T-helper 2 cell treated with Interferon-gamma antibody and Interleukin-4, amounts not matched to agents 5 μg/mL and 100 μg/mL, for 36 hours (primary cell): ENCODE data around the gene CDH26.

Source experiments
- DNase-seq: peaks from one replicate; pipeline ENCODE4 v3.0.0; 2021; ENCODE audit warnings: low spot score
- H3K27ac Mint-ChIP-seq: one replicate; pipeline ENCODE4 v1.8.0; 2021; ENCODE audit warnings: mild to moderate bottlenecking, mixed read lengths
- H3K27me3 Mint-ChIP-seq: one replicate; pipeline ENCODE4 v1.8.0; 2021; ENCODE audit warnings: low read depth, mixed read lengths
- H3K36me3 Mint-ChIP-seq: one replicate; pipeline ENCODE4 v1.8.0; 2021; ENCODE audit warnings: low read depth, mixed read lengths
- H3K4me1 Mint-ChIP-seq: one replicate; pipeline ENCODE4 v1.8.0; 2021; ENCODE audit warnings: low read depth, mixed read lengths
- H3K4me3 Mint-ChIP-seq: one replicate; pipeline ENCODE4 v1.8.0; 2022; ENCODE audit warnings: mild to moderate bottlenecking, moderate library complexity, mixed read lengths
- H3K9me3 Mint-ChIP-seq: one replicate; pipeline ENCODE4 v1.8.0; 2021; ENCODE audit warnings: mixed read lengths

CDH26 gene

GRCh38 chr20:59936409-59936808, 21.8 kb upstream of the CDH26 start:
- Mint-ChIP-seq H3K27me3 (no peaks in the 10 kb centered on the region), H3K4me1 (peaks cover 34% of the 10 kb centered on the region), H3K4me3 (no peak overlapping the region), H3K9me3 (no peaks in the 10 kb centered on the region), H3K27ac (no peak overlapping the region), H3K36me3 (peaks cover 23% of the 10 kb centered on the region)
- DNase-seq = no peak

DNA sequence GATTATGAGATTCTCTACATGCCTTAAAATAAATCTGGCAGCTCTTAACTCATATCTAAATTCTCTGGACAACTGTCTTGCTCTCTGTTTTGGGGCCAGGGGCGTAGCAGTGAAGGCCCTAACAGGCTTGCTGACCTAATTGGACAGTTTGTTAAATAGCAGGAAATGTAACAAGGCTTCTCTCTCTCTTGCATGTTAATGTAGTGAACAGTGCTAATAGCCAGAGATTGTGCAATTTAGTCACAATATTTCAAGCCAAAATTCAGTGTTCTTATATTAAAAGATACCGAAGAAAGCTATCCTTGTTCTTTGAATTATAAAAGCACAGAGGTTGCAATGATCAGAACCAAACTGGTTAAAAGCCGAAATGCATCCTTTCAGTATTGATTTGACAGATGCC, 21.1 kb upstream of the CDH26 start:
- no peak overlapping the region for H3K4me3 Mint-ChIP-seq
- peaks cover 24% of the 10 kb centered on the region for H3K36me3 Mint-ChIP-seq
- no peak for DNase-seq
- H3K9me3 Mint-ChIP-seq = no peaks in the 10 kb centered on the region
- H3K27ac Mint-ChIP-seq = no peak overlapping the region
- H3K4me1 Mint-ChIP-seq = peaks cover 34% of the 10 kb centered on the region
- no peaks in the 10 kb centered on the region for H3K27me3 Mint-ChIP-seq

DNA sequence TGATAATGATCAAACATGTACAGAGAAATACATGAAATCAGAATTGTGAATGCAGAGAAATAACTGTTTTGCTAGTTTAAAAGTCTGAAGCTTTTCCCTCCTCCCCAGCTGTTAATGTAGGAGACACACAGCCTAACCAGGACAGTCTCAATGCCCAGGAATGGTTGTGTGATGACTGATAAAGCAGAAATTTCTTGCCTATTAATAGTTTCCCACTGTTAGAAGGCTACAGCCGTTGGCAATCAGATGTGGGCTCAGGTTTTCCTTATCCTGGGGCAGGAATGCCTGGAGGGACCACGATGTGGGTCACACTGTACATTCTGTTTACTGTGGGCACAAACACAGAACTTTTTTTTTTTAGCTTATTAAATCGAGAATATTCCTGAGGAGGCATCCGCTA, 20.0 kb upstream of the CDH26 start:
- DNase-seq = no peak
- peaks cover 36% of the 10 kb centered on the region for H3K4me1 Mint-ChIP-seq
- H3K27ac Mint-ChIP-seq = no peak overlapping the region
- no peaks in the 10 kb centered on the region for H3K9me3 Mint-ChIP-seq
- H3K27me3 Mint-ChIP-seq = no peaks in the 10 kb centered on the region
- H3K4me3 Mint-ChIP-seq = peak overlapping the region; percentile 88
- H3K36me3 Mint-ChIP-seq = peaks cover 26% of the 10 kb centered on the region

- Mint-ChIP-seq H3K27ac (peak overlapping the region; percentile 72), H3K4me3 (peak overlapping the region; percentile 88), H3K27me3 (no peaks in the 10 kb centered on the region), H3K4me1 (peaks cover 36% of the 10 kb centered on the region), H3K36me3 (peaks cover 26% of the 10 kb centered on the region), H3K9me3 (no peaks in the 10 kb centered on the region)
- DNase-seq = no peak
Measured at GRCh38 chr20:59938696-59939051, 19.5 kb upstream of the CDH26 start.

DNA sequence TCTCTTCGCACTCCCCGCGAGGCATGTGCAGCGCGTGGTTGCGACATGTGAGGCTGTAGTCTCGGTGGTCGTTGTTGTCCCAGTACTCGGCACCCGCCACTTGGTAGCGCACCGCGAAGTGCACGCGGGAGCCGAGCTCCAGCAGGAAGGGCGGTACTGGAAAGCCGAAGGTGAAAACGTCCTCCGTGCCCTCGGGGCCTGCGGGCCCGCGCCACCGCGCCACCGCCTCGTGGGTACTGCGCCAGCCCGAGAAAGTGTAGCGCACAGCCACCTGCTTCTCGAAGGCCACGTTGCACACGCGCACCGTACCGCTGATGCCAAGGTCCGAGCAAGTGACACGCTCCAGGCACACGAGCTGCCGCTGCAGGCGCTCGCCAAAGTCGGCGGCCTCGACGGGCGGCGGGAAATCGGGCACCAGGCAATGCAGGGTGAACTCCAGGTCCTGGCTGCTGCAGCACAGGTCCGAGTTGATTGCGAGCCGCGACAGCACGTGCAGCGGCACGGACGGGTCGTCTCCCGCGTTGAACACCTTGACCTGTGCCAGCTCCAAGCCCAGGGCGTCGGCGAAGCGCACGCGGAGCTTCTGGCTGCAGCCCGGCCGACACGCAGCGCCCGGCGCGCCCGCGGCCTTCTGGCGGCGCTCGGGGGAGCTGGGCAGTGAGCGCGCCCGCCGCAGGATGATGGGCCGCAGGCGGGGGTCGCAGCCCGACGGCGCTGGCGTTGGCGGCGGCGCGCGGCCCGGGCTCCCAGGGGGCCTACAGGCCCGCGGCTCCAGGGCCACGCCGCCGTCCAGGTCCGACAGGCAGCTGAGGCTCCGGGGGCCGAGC, 19.0 kb upstream of the CDH26 start:
- peaks cover 28% of the 10 kb centered on the region for H3K36me3 Mint-ChIP-seq
- H3K27me3 Mint-ChIP-seq = no peaks in the 10 kb centered on the region
- H3K4me1 Mint-ChIP-seq = peaks cover 36% of the 10 kb centered on the region
- DNase-seq = no peak
- H3K27ac Mint-ChIP-seq = no peak overlapping the region
- peak overlapping the region; percentile 88 for H3K4me3 Mint-ChIP-seq
- no peaks in the 10 kb centered on the region for H3K9me3 Mint-ChIP-seq

GRCh38 chr20:59939879-59940128, 18.4 kb upstream of the CDH26 start:
- no peak for DNase-seq
- H3K27ac Mint-ChIP-seq = peak overlapping the region; percentile 96
- peaks cover 37% of the 10 kb centered on the region for H3K4me1 Mint-ChIP-seq
- no peaks in the 10 kb centered on the region for H3K9me3 Mint-ChIP-seq
- H3K4me3 Mint-ChIP-seq = peak overlapping the region; percentile 93
- H3K36me3 Mint-ChIP-seq = peaks cover 31% of the 10 kb centered on the region
- H3K27me3 Mint-ChIP-seq = no peaks in the 10 kb centered on the region

DNA sequence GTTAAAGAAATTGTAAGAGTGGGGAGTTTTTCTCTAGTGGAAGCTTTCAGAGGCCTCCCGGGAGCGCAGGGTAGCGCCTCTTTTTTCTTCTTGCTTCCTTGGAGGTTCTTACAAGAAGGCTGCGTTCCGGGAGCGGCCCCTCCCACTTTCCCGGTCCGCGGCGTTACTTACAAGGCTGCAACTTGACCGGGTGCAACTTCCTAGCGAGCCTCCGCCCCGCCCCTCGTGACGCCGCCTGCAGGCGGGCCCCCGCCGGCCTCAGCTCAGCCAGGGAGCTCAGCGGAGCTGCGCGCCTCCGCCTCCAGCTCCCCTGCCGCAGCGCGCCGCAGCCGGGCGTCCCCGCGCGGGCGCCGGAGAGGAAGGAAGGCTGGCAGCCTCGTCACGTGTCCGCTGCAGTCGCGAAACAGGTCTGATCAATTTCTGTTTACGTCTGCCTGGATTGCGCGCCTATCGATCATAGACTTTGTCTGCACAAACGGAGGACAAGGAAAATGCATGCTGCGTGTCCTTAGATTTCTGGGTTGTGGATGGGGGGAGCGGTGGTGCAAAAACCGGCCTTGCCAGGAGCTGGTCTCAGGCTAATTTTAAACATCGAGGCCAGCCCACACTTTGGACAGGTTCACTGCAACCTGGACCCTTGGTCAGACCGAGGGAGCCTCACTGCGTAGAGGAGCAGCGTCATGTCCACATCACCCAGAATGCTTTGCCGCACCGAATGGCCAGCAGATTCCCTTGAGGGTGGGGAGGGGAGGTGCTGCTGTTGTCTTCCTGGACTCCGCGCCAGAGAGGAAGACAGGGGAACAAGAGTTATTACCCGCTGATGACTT, 17.9 kb upstream of the CDH26 start, which contains the start of the genes FAM217B and PPP1R3D:
TSS of gene FAM217B (plus strand) at position 261 of the 827 bp plus-strand sequence. CDS start 3,555 bp downstream, outside the sequence.
TSS of gene PPP1R3D (minus strand) at position 177 of the 827 bp plus-strand sequence. CDS start 374 bp downstream, outside the sequence.
- Mint-ChIP-seq H3K9me3 (no peaks in the 10 kb centered on the region), H3K27me3 (no peaks in the 10 kb centered on the region), H3K4me1 (peaks cover 37% of the 10 kb centered on the region), H3K36me3 (peaks cover 31% of the 10 kb centered on the region), H3K4me3 (peak within 1 kb of the TSS; percentile 93), H3K27ac (peak within 1 kb of the TSS; percentile 96)
- peak; percentile 95 for DNase-seq

- Mint-ChIP-seq H3K4me3 (peak overlapping the region; percentile 93), H3K36me3 (peaks cover 35% of the 10 kb centered on the region), H3K9me3 (no peaks in the 10 kb centered on the region), H3K4me1 (peaks cover 36% of the 10 kb centered on the region), H3K27ac (peak overlapping the region; percentile 96), H3K27me3 (no peaks in the 10 kb centered on the region)
- no peak for DNase-seq
Measured at GRCh38 chr20:59940956-59941294, 17.3 kb upstream of the CDH26 start.

DNA sequence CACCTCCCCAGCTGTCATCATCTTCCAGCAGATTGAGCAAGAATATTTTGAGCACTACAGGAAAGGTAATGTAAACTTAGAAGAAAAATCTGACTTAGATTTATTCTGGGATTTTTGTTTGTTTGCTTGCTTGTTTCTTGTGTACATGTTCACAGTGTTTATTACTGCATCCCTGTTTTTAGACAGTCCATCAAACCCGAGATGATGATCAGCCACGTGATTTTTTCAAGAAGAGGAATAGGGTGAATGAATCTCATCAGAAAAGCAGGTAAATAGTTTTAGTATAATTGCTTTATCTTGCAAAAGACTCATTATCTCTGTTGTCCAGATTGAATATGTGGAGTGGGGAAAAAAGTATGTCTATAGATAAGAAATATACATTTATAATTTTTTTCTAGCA, 16.0 kb upstream of the CDH26 start:
- DNase-seq = no peak
- no peaks in the 10 kb centered on the region for H3K27me3 Mint-ChIP-seq
- H3K4me1 Mint-ChIP-seq = peaks cover 35% of the 10 kb centered on the region
- no peak overlapping the region for H3K4me3 Mint-ChIP-seq
- H3K36me3 Mint-ChIP-seq = peaks cover 33% of the 10 kb centered on the region
- H3K9me3 Mint-ChIP-seq = no peaks in the 10 kb centered on the region
- H3K27ac Mint-ChIP-seq = no peak overlapping the region

DNA sequence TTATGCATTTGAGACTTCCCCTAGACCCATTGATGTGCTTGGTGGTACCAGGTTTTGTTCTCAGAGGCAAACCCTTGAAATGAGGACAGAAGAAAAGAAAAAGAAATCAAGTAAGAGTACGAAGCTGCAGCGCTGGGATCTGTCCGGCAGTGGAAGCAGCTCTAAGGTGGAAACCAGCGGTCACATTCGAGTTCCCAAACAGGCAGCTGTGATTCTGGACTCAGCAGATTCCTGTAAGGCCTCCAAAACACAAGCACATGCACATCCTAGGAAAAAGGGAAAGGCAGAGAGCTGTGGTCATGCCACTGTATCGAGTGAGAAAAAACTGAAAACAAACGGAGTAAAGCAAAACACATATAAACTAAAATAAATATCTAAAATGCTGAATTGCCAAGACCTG, 13.5 kb upstream of the CDH26 start:
- Mint-ChIP-seq H3K4me1 (peaks cover 39% of the 10 kb centered on the region), H3K9me3 (no peaks in the 10 kb centered on the region), H3K4me3 (no peak overlapping the region), H3K27me3 (no peaks in the 10 kb centered on the region), H3K27ac (no peak overlapping the region), H3K36me3 (peaks cover 25% of the 10 kb centered on the region)
- no peak for DNase-seq

- no peaks in the 10 kb centered on the region for H3K9me3 Mint-ChIP-seq
- H3K27ac Mint-ChIP-seq = no peak overlapping the region
- H3K4me1 Mint-ChIP-seq = peaks cover 39% of the 10 kb centered on the region
- no peak for DNase-seq
- peaks cover 25% of the 10 kb centered on the region for H3K36me3 Mint-ChIP-seq
- H3K27me3 Mint-ChIP-seq = no peaks in the 10 kb centered on the region
- no peak overlapping the region for H3K4me3 Mint-ChIP-seq
Measured at GRCh38 chr20:59945175-59945574, 13.0 kb upstream of the CDH26 start.

DNA sequence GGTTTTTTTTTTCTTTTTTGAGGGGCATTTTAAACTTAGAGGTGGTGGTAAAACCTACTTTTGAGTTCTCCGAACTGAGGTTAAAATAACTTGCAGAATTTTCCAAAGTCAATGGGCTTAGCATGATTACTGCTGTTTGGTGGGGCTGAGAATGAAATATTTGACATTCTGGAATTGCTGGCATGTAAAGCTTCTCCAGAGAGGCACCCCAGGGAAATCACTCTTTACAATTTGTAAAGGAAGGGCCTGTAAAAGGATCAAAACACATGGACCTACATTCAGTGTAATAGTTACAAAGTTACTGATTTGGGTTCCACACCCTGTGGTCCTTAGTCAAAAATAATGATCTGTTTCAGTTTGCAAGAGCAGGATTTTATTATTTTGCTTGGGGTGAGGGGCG, 12.5 kb upstream of the CDH26 start:
- no peaks in the 10 kb centered on the region for H3K9me3 Mint-ChIP-seq
- no peak overlapping the region for H3K27ac Mint-ChIP-seq
- peaks cover 39% of the 10 kb centered on the region for H3K4me1 Mint-ChIP-seq
- peaks cover 25% of the 10 kb centered on the region for H3K36me3 Mint-ChIP-seq
- H3K27me3 Mint-ChIP-seq = no peaks in the 10 kb centered on the region
- no peak overlapping the region for H3K4me3 Mint-ChIP-seq
- no peak for DNase-seq

- H3K36me3 Mint-ChIP-seq = peaks cover 20% of the 10 kb centered on the region
- no peaks in the 10 kb centered on the region for H3K9me3 Mint-ChIP-seq
- peaks cover 27% of the 10 kb centered on the region for H3K4me1 Mint-ChIP-seq
- H3K27me3 Mint-ChIP-seq = no peaks in the 10 kb centered on the region
- H3K4me3 Mint-ChIP-seq = no peak overlapping the region
- no peak overlapping the region for H3K27ac Mint-ChIP-seq
- DNase-seq = no peak
Measured at GRCh38 chr20:59947376-59947775, 10.8 kb upstream of the CDH26 start.

DNA sequence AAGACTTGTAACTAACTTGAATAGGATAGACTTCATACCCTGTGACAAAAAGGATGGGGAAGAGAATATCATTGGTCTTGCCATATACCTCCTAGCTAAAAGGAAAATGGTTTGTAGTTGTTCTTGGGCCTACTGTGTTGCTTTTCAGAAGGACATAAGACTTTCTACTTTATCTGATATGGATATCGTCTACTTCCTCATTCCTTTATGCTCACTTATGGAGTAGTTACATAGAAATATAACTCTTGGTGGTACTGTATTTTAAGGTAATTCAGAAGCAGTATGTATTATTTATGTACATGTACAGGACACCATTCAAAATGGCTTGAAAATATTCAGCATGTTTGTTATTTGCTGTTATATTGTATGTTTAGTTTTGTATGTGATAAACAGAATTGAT, 10.0 kb upstream of the CDH26 start:
- peaks cover 27% of the 10 kb centered on the region for H3K4me1 Mint-ChIP-seq
- H3K27ac Mint-ChIP-seq = peak overlapping the region; percentile 93
- no peaks in the 10 kb centered on the region for H3K27me3 Mint-ChIP-seq
- peaks cover 20% of the 10 kb centered on the region for H3K36me3 Mint-ChIP-seq
- H3K9me3 Mint-ChIP-seq = no peaks in the 10 kb centered on the region
- no peak overlapping the region for H3K4me3 Mint-ChIP-seq
- DNase-seq = no peak
